ENCODE results near the gene GBP4.

GRCh38 chr1:89211035-89211634 is 12.4 kb upstream of the GBP4 start:
- no peak for TF ChIP-seq POLR2AphosphoS5 (IDR thresholded peaks at IDR 0.05; ENCODE audit: low read depth, low read length)
- TF ChIP-seq TAF1 (IDR thresholded peaks at IDR 0.05; ENCODE audit: borderline replicate concordance, insufficient read depth, low read length): no peak
- no peak for TF ChIP-seq SIN3A (IDR thresholded peaks at IDR 0.05; ENCODE audit: borderline replicate concordance, insufficient read depth, low read length)
- no peak for TF ChIP-seq REST (IDR thresholded peaks at IDR 0.05; ENCODE audit: insufficient read depth in 1 of 2, low read depth in 2 of 2, low read length in 2 of 2)
